HuH-7.5 (cell line): ENCODE results near the gene LOXHD1.

Experiments used
- DNase-seq: peaks from one replicate; pipeline ENCODE4 v3.0.0; 2011; ENCODE audit warnings: low spot score

The LOXHD1 gene

GRCh38 chr18:46625069-46625468, 32.0 kb downstream of the LOXHD1 start:
- no peak for DNase-seq

GRCh38 chr18:46624127-46624526, 32.9 kb downstream of the LOXHD1 start:
- no peak for DNase-seq

- DNase-seq, result no peak
These were observed 33.5 kb downstream of the LOXHD1 start for GRCh38 chr18:46623541-46623940.

- DNase-seq, result no peak
These were observed 34.0 kb downstream of the LOXHD1 start for GRCh38 chr18:46622999-46623398.

GRCh38 chr18:46622451-46622850, 34.6 kb downstream of the LOXHD1 start:
- DNase-seq, result no peak

GRCh38 chr18:46621871-46622270, 35.1 kb downstream of the LOXHD1 start:
- DNase-seq, result no peak

- DNase-seq, result no peak
These were observed 35.8 kb downstream of the LOXHD1 start for GRCh38 chr18:46621111-46621766.

- DNase-seq, result no peak
These were observed 37.5 kb downstream of the LOXHD1 start for GRCh38 chr18:46619559-46619958.

GRCh38 chr18:46615720-46616119, 41.3 kb downstream of the LOXHD1 start:
- DNase-seq, result no peak

GRCh38 chr18:46609048-46609447, 48.0 kb downstream of the LOXHD1 start:
- DNase-seq, result no peak

- no peak for DNase-seq
These were observed 49.1 kb downstream of the LOXHD1 start for GRCh38 chr18:46607926-46608325.

- no peak for DNase-seq
These were observed 55.7 kb downstream of the LOXHD1 start for GRCh38 chr18:46601141-46601805.

GRCh38 chr18:46596119-46596518, 60.9 kb downstream of the LOXHD1 start:
- no peak for DNase-seq

- no peak for DNase-seq
These were observed 65.1 kb downstream of the LOXHD1 start for GRCh38 chr18:46591783-46592391.

GRCh38 chr18:46590103-46590502, 66.9 kb downstream of the LOXHD1 start:
- no peak for DNase-seq

GRCh38 chr18:46588971-46589660, 67.9 kb downstream of the LOXHD1 start:
- DNase-seq, result no peak

GRCh38 chr18:46587600-46587999, 69.4 kb downstream of the LOXHD1 start:
- no peak for DNase-seq

GRCh38 chr18:46583711-46584110, 73.3 kb downstream of the LOXHD1 start:
- DNase-seq, result no peak

- no peak for DNase-seq
These were observed 75.4 kb downstream of the LOXHD1 start for GRCh38 chr18:46581648-46582047.

- DNase-seq, result no peak
These were observed 78.0 kb downstream of the LOXHD1 start for GRCh38 chr18:46578987-46579386.

- DNase-seq, result no peak
These were observed 79.5 kb downstream of the LOXHD1 start for GRCh38 chr18:46577546-46577945.

GRCh38 chr18:46575851-46576250, 81.2 kb downstream of the LOXHD1 start:
- no peak for DNase-seq

- DNase-seq, result no peak
These were observed 82.3 kb downstream of the LOXHD1 start for GRCh38 chr18:46574743-46575115.
